Neural progenitor cell (in vitro differentiated cells): Measurements from ENCODE around the gene OGFOD2. TPM values are rescaled to one million over a fixed set of nuclear protein-coding genes. Genes with fewer than 3 reads are reported as not detected.

ENCODE experiments used
- DNase-seq: peaks from one replicate; pipeline ENCODE4 v3.0.0-alpha.2; 2016; ENCODE audit warnings: low spot score
- H2AFZ ChIP-seq: fragments of 200-600 bp; sonication (generic); replicated peaks from 2 replicates; pipeline ENCODE4 v1.6.1; 2016; ENCODE audit warnings: antibody characterized with exemption
- H3F3A ChIP-seq: fragments of 200-600 bp; sonication (generic); 2 replicates; pipeline ENCODE4 v1.6.1; 2016; ENCODE audit warnings: antibody characterized with exemption, low read depth
- H3K27ac ChIP-seq: fragments of 200-600 bp; sonication (generic); 2 replicates; pipeline ENCODE4 v1.5.1; 2016; ENCODE audit warnings: mild to moderate bottlenecking
- H3K27me3 ChIP-seq: fragments of 200-600 bp; sonication (generic); 2 replicates; pipeline ENCODE4 v1.6.1; 2016; ENCODE audit warnings: mild to moderate bottlenecking, moderate library complexity
- H3K36me3 ChIP-seq: fragments of 200-600 bp; sonication (generic); 2 replicates; pipeline ENCODE4 v1.5.1; 2016
- H3K4me1 ChIP-seq: fragments of 200-600 bp; sonication (generic); 2 replicates; pipeline ENCODE4 v1.6.1; 2016; ENCODE audit warnings: mixed run types
- H3K4me2 ChIP-seq: fragments of 200-600 bp; sonication (generic); 2 replicates; pipeline ENCODE4 v1.6.1; 2016
- H3K4me3 ChIP-seq: fragments of 200-600 bp; sonication (generic); 2 replicates; pipeline ENCODE4 v1.5.1; 2016
- H3K79me2 ChIP-seq: fragments of 200-600 bp; sonication (generic); 2 replicates; pipeline ENCODE4 v1.6.1; 2016; ENCODE audit warnings: low read depth
- H3K9ac ChIP-seq: fragments of 200-600 bp; sonication (generic); 2 replicates; pipeline ENCODE4 v1.6.1; 2016
- H3K9me3 ChIP-seq: fragments of 200-600 bp; sonication (generic); 2 replicates; pipeline ENCODE4 v1.5.1; 2016; ENCODE audit warnings: low read depth
- H4K20me1 ChIP-seq: fragments of 200-600 bp; sonication (generic); 2 replicates; pipeline ENCODE4 v1.6.1; 2016; ENCODE audit warnings: low read depth
- H3K27ac Mint-ChIP-seq: 3 replicates; pipeline ENCODE4 v1.8.0; 2021; ENCODE audit warnings: mixed read lengths
- H3K27me3 Mint-ChIP-seq: 2 replicates; pipeline ENCODE4 v1.8.0; 2022; ENCODE audit warnings: low read depth, mild to moderate bottlenecking, inconsistent platforms, moderate library complexity, mixed read lengths; ENCODE audit not compliant: insufficient read depth
- H3K36me3 Mint-ChIP-seq: 3 replicates; pipeline ENCODE4 v1.8.0; 2021; ENCODE audit warnings: mixed read lengths
- H3K4me1 Mint-ChIP-seq: 3 replicates; pipeline ENCODE4 v1.8.0; 2021; ENCODE audit warnings: mixed read lengths
- H3K4me3 Mint-ChIP-seq: 3 replicates; pipeline ENCODE4 v1.8.0; 2021; ENCODE audit warnings: mild to moderate bottlenecking, moderate library complexity, mixed read lengths
- H3K9me3 Mint-ChIP-seq: 3 replicates; pipeline ENCODE4 v1.8.0; 2020; ENCODE audit warnings: mixed read lengths
- CTCF ChIP-seq: fragments of 200-600 bp; sonication (generic); IDR thresholded peaks from 2 replicates; pipeline ENCODE4 v1.5.1; 2017; ENCODE audit warnings: antibody characterized with exemption, mild to moderate bottlenecking
- EZH2 ChIP-seq: fragments of 200-600 bp; sonication (generic); IDR thresholded peaks from 2 replicates; pipeline ENCODE4 v1.6.1; 2017; ENCODE audit warnings: antibody characterized with exemption, mild to moderate bottlenecking, moderate library complexity
- EZH2phosphoT487 ChIP-seq: fragments of 200-600 bp; sonication (generic); IDR thresholded peaks from 2 replicates; pipeline ENCODE4 v1.6.1; 2017; ENCODE audit warnings: antibody characterized with exemption
- total RNA-seq: library from RNA; depleted of rRNA; stranded (reverse); fragments of >200 nt; gene quantifications from 2 replicates; pipeline ENCODE4 v1.2.3, GENCODE V29; 2015; ENCODE audit warnings: low replicate concordance

The OGFOD2 gene
- total RNA-seq, 1 donor from 2014 or later = 9.9 TPM

GRCh38 chr12:122929148-122929538 lies 45.9 kb upstream of the OGFOD2 start:
- H3K27me3 ChIP-seq = no peaks in the 10 kb centered on the region
- no peaks in the 10 kb centered on the region for H3K36me3 ChIP-seq
- Mint-ChIP-seq H3K9me3 (no peaks in the 10 kb centered on the region), H3K4me1 (peaks cover 9% of the 10 kb centered on the region), H3K27me3 (peaks cover 2% of the 10 kb centered on the region), H3K27ac (no peak overlapping the region), H3K4me3 (no peak overlapping the region), H3K36me3 (peaks cover 3% of the 10 kb centered on the region)
- H3K4me2 ChIP-seq = no peak overlapping the region
- peaks cover 4% of the 10 kb centered on the region for H3F3A ChIP-seq
- no peak overlapping the region for H3K4me3 ChIP-seq
- TF ChIP-seq EZH2 (no peak), EZH2phosphoT487 (no peak), CTCF (no peak)
- H3K27ac ChIP-seq = no peak overlapping the region
- H3K79me2 ChIP-seq = no peaks in the 10 kb centered on the region
- no peaks in the 10 kb centered on the region for H3K9me3 ChIP-seq
- H4K20me1 ChIP-seq = no peaks in the 10 kb centered on the region
- no peak overlapping the region for H3K9ac ChIP-seq
- DNase-seq = no peak
- peaks cover 7% of the 10 kb centered on the region for H3K4me1 ChIP-seq
- no peak overlapping the region for H2AFZ ChIP-seq

- no peak overlapping the region for H3K4me3 Mint-ChIP-seq
- no peaks in the 10 kb centered on the region for H3K27me3 ChIP-seq
- no peaks in the 10 kb centered on the region for H3K9me3 ChIP-seq
- H3K9me3 Mint-ChIP-seq = no peaks in the 10 kb centered on the region
- H2AFZ ChIP-seq = no peak overlapping the region
- H3K27ac ChIP-seq = no peak overlapping the region
- peaks cover 5% of the 10 kb centered on the region for H3F3A ChIP-seq
- peaks cover 3% of the 10 kb centered on the region for H3K36me3 Mint-ChIP-seq
- H3K4me1 ChIP-seq = peaks cover 7% of the 10 kb centered on the region
- no peak overlapping the region for H3K4me3 ChIP-seq
- H4K20me1 ChIP-seq = no peaks in the 10 kb centered on the region
- H3K79me2 ChIP-seq = no peaks in the 10 kb centered on the region
- no peak overlapping the region for H3K9ac ChIP-seq
- DNase-seq = no peak
- peaks cover 9% of the 10 kb centered on the region for H3K4me1 Mint-ChIP-seq
- no peak overlapping the region for H3K27ac Mint-ChIP-seq
- peaks cover 2% of the 10 kb centered on the region for H3K27me3 Mint-ChIP-seq
- no peak overlapping the region for H3K4me2 ChIP-seq
- no peaks in the 10 kb centered on the region for H3K36me3 ChIP-seq
- TF ChIP-seq EZH2phosphoT487 (no peak), EZH2 (no peak)
Measured at GRCh38 chr12:122929812-122930211, 45.2 kb upstream of the OGFOD2 start.

- Histone ChIP-seq H2AFZ (no peak overlapping the region), H3K27ac (no peak overlapping the region), H4K20me1 (no peaks in the 10 kb centered on the region), H3K9ac (no peak overlapping the region), H3F3A (peaks cover 19% of the 10 kb centered on the region), H3K4me2 (no peak overlapping the region), H3K79me2 (no peaks in the 10 kb centered on the region), H3K4me3 (no peak overlapping the region), H3K4me1 (peaks cover 17% of the 10 kb centered on the region), H3K9me3 (no peaks in the 10 kb centered on the region), H3K36me3 (no peaks in the 10 kb centered on the region), H3K27me3 (no peaks in the 10 kb centered on the region)
- Mint-ChIP-seq H3K4me1 (peaks cover 15% of the 10 kb centered on the region), H3K9me3 (no peaks in the 10 kb centered on the region), H3K4me3 (no peak overlapping the region), H3K36me3 (peaks cover 3% of the 10 kb centered on the region), H3K27ac (no peak overlapping the region), H3K27me3 (peaks cover 5% of the 10 kb centered on the region)
- TF ChIP-seq EZH2phosphoT487 = no peak
- no peak for TF ChIP-seq EZH2
- DNase-seq = no peak
Measured at GRCh38 chr12:122932207-122932606, 42.8 kb upstream of the OGFOD2 start.

GRCh38 chr12:122934722-122935121 lies 40.3 kb upstream of the OGFOD2 start:
- H3K4me3 Mint-ChIP-seq = no peak overlapping the region
- no peak overlapping the region for H2AFZ ChIP-seq
- no peak overlapping the region for H3K4me2 ChIP-seq
- no peaks in the 10 kb centered on the region for H4K20me1 ChIP-seq
- no peaks in the 10 kb centered on the region for H3K9me3 ChIP-seq
- no peak overlapping the region for H3K27ac Mint-ChIP-seq
- H3K79me2 ChIP-seq = no peaks in the 10 kb centered on the region
- no peak overlapping the region for H3K9ac ChIP-seq
- H3K36me3 Mint-ChIP-seq = peaks cover 4% of the 10 kb centered on the region
- H3K27me3 ChIP-seq = no peaks in the 10 kb centered on the region
- no peak overlapping the region for H3K4me3 ChIP-seq
- H3K4me1 Mint-ChIP-seq = peaks cover 6% of the 10 kb centered on the region
- TF ChIP-seq CTCF (no peak), EZH2phosphoT487 (no peak), EZH2 (no peak)
- peaks cover 9% of the 10 kb centered on the region for H3K27me3 Mint-ChIP-seq
- H3K9me3 Mint-ChIP-seq = no peaks in the 10 kb centered on the region
- DNase-seq = no peak
- H3K36me3 ChIP-seq = no peaks in the 10 kb centered on the region
- H3K4me1 ChIP-seq = peaks cover 9% of the 10 kb centered on the region
- no peak overlapping the region for H3K27ac ChIP-seq
- peaks cover 15% of the 10 kb centered on the region for H3F3A ChIP-seq
